Neural progenitor cell (in vitro differentiated cells): Measurements from ENCODE around the gene MAP2K2. TPM values are rescaled to one million over a fixed set of nuclear protein-coding genes. Genes with fewer than 3 reads are reported as not detected.
"Not testable (repeated sequence)": the region's sequence is repeated elsewhere in the genome, so short reads cannot be mapped to it uniquely, and the experiment has no call there.

Source experiments
- DNase-seq: peaks from one replicate; pipeline ENCODE4 v3.0.0-alpha.2; 2016; ENCODE audit warnings: low spot score
- H2AFZ ChIP-seq: fragments of 200-600 bp; sonication (generic); replicated peaks from 2 replicates; pipeline ENCODE4 v1.6.1; 2016; ENCODE audit warnings: antibody characterized with exemption
- H3F3A ChIP-seq: fragments of 200-600 bp; sonication (generic); 2 replicates; pipeline ENCODE4 v1.6.1; 2016; ENCODE audit warnings: antibody characterized with exemption, low read depth
- H3K27ac ChIP-seq: fragments of 200-600 bp; sonication (generic); 2 replicates; pipeline ENCODE4 v1.5.1; 2016; ENCODE audit warnings: mild to moderate bottlenecking
- H3K27me3 ChIP-seq: fragments of 200-600 bp; sonication (generic); 2 replicates; pipeline ENCODE4 v1.6.1; 2016; ENCODE audit warnings: mild to moderate bottlenecking, moderate library complexity
- H3K36me3 ChIP-seq: fragments of 200-600 bp; sonication (generic); 2 replicates; pipeline ENCODE4 v1.5.1; 2016
- H3K4me1 ChIP-seq: fragments of 200-600 bp; sonication (generic); 2 replicates; pipeline ENCODE4 v1.6.1; 2016; ENCODE audit warnings: mixed run types
- H3K4me2 ChIP-seq: fragments of 200-600 bp; sonication (generic); 2 replicates; pipeline ENCODE4 v1.6.1; 2016
- H3K4me3 ChIP-seq: fragments of 200-600 bp; sonication (generic); 2 replicates; pipeline ENCODE4 v1.5.1; 2016
- H3K79me2 ChIP-seq: fragments of 200-600 bp; sonication (generic); 2 replicates; pipeline ENCODE4 v1.6.1; 2016; ENCODE audit warnings: low read depth
- H3K9ac ChIP-seq: fragments of 200-600 bp; sonication (generic); 2 replicates; pipeline ENCODE4 v1.6.1; 2016
- H3K9me3 ChIP-seq: fragments of 200-600 bp; sonication (generic); 2 replicates; pipeline ENCODE4 v1.5.1; 2016; ENCODE audit warnings: low read depth
- H4K20me1 ChIP-seq: fragments of 200-600 bp; sonication (generic); 2 replicates; pipeline ENCODE4 v1.6.1; 2016; ENCODE audit warnings: low read depth
- H3K27ac Mint-ChIP-seq: 3 replicates; pipeline ENCODE4 v1.8.0; 2021; ENCODE audit warnings: mixed read lengths
- H3K27me3 Mint-ChIP-seq: 2 replicates; pipeline ENCODE4 v1.8.0; 2022; ENCODE audit warnings: low read depth, mild to moderate bottlenecking, inconsistent platforms, moderate library complexity, mixed read lengths; ENCODE audit not compliant: insufficient read depth
- H3K36me3 Mint-ChIP-seq: 3 replicates; pipeline ENCODE4 v1.8.0; 2021; ENCODE audit warnings: mixed read lengths
- H3K4me1 Mint-ChIP-seq: 3 replicates; pipeline ENCODE4 v1.8.0; 2021; ENCODE audit warnings: mixed read lengths
- H3K4me3 Mint-ChIP-seq: 3 replicates; pipeline ENCODE4 v1.8.0; 2021; ENCODE audit warnings: mild to moderate bottlenecking, moderate library complexity, mixed read lengths
- H3K9me3 Mint-ChIP-seq: 3 replicates; pipeline ENCODE4 v1.8.0; 2020; ENCODE audit warnings: mixed read lengths
- CTCF ChIP-seq: fragments of 200-600 bp; sonication (generic); IDR thresholded peaks from 2 replicates; pipeline ENCODE4 v1.5.1; 2017; ENCODE audit warnings: antibody characterized with exemption, mild to moderate bottlenecking
- EZH2 ChIP-seq: fragments of 200-600 bp; sonication (generic); IDR thresholded peaks from 2 replicates; pipeline ENCODE4 v1.6.1; 2017; ENCODE audit warnings: antibody characterized with exemption, mild to moderate bottlenecking, moderate library complexity
- EZH2phosphoT487 ChIP-seq: fragments of 200-600 bp; sonication (generic); IDR thresholded peaks from 2 replicates; pipeline ENCODE4 v1.6.1; 2017; ENCODE audit warnings: antibody characterized with exemption
- total RNA-seq: library from RNA; depleted of rRNA; stranded (reverse); fragments of >200 nt; gene quantifications from 2 replicates; pipeline ENCODE4 v1.2.3, GENCODE V29; 2015; ENCODE audit warnings: low replicate concordance

MAP2K2 gene
- total RNA-seq, 1 donor from 2014 or later: 69.7 TPM

DNA sequence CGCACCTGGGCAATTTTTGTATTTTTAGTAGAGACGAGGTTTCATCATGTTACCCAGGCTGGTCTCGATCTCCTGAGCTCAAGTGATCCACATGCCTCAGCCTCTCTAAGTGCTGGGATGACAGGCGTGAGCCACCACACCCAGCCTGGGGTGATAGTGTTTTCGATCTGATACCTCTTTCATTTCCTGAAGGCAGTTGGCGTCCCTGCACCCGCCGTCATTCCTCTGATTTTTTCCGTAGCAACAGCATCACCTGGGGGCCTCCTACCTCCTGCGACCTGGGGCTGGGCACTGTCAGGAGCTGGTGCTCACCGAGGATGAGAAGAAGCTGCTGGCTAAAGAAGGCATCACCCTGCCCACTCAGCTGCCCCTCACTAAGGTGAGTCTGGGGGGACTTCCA, 40.3 kb upstream of the MAP2K2 start:
- H3K36me3 Mint-ChIP-seq: no peaks in the 10 kb centered on the region
- Histone ChIP-seq H3K4me3 (no peak overlapping the region), H3K79me2 (no peaks in the 10 kb centered on the region), H3K9me3 (no peaks in the 10 kb centered on the region), H2AFZ (no peak overlapping the region), H3K9ac (no peak overlapping the region), H3K4me1 (no peaks in the 10 kb centered on the region), H3K27me3 (peaks cover 45% of the 10 kb centered on the region), H3K36me3 (no peaks in the 10 kb centered on the region), H3F3A (no peaks in the 10 kb centered on the region), H3K27ac (no peak overlapping the region), H3K4me2 (no peak overlapping the region), H4K20me1 (no peaks in the 10 kb centered on the region)
- H3K27me3 Mint-ChIP-seq: peaks cover 14% of the 10 kb centered on the region
- H3K4me1 Mint-ChIP-seq: no peaks in the 10 kb centered on the region
- TF ChIP-seq EZH2phosphoT487: no peak
- no peak for TF ChIP-seq CTCF
- no peak for TF ChIP-seq EZH2
- no peak overlapping the region for H3K27ac Mint-ChIP-seq
- DNase-seq: no peak
- no peaks in the 10 kb centered on the region for H3K9me3 Mint-ChIP-seq
- H3K4me3 Mint-ChIP-seq: no peak overlapping the region

GRCh38 chr19:4161415-4162077, 37.6 kb upstream of the MAP2K2 start:
- peaks cover 13% of the 10 kb centered on the region for H3K27me3 Mint-ChIP-seq
- Histone ChIP-seq H3K79me2 (no peaks in the 10 kb centered on the region), H3K9me3 (no peaks in the 10 kb centered on the region)

DNA sequence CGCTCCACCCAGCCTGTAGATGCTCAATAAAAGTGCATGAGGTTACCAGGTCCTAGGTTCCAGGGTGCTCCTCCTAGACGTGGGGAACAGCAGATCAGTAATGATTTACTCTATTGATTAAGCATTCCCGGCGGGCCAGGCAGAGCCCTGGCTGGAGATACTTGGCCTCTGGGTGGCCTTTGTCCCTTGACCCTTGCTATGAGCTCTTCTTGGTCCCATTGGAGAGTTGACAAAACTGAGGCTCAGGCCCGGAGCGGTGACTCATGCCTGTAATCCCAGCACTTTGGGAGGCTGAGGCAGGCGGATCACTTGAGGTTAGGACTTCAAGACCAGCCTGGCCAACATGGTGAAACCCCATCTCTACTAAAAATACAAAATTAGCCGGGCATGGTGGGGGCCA, 34.0 kb upstream of the MAP2K2 start:
- H2AFZ ChIP-seq, H3K36me3 Mint-ChIP-seq, H3K27me3 ChIP-seq, H3K9ac ChIP-seq, H3K79me2 ChIP-seq, H3K4me1 Mint-ChIP-seq, H3K4me2 ChIP-seq, H3K27ac ChIP-seq, H3K36me3 ChIP-seq, H3K4me3 Mint-ChIP-seq, H3K4me3 ChIP-seq, H3K9me3 ChIP-seq, H4K20me1 ChIP-seq, H3K9me3 Mint-ChIP-seq, DNase-seq, H3K4me1 ChIP-seq, H3K27ac Mint-ChIP-seq, H3F3A ChIP-seq: not testable (repeated sequence)
- H3K27me3 Mint-ChIP-seq: peaks cover 13% of the 10 kb centered on the region

More at GRCh38 chr19:4161415-4162077, 37.6 kb upstream of the MAP2K2 start:
- Histone ChIP-seq H3K4me1 (no peaks in the 10 kb centered on the region), H3K9ac (no peak overlapping the region), H4K20me1 (no peaks in the 10 kb centered on the region), H3K27ac (no peak overlapping the region), H3K27me3 (peaks cover 28% of the 10 kb centered on the region), H3K4me3 (no peak overlapping the region), H2AFZ (no peak overlapping the region), H3K36me3 (no peaks in the 10 kb centered on the region), H3F3A (no peaks in the 10 kb centered on the region), H3K4me2 (no peak overlapping the region)
- Mint-ChIP-seq H3K27ac (no peak overlapping the region), H3K4me1 (no peaks in the 10 kb centered on the region), H3K36me3 (no peaks in the 10 kb centered on the region), H3K9me3 (no peaks in the 10 kb centered on the region), H3K4me3 (no peak overlapping the region)
- no peak for DNase-seq
- TF ChIP-seq CTCF (no peak), EZH2 (no peak), EZH2phosphoT487 (no peak)

DNA sequence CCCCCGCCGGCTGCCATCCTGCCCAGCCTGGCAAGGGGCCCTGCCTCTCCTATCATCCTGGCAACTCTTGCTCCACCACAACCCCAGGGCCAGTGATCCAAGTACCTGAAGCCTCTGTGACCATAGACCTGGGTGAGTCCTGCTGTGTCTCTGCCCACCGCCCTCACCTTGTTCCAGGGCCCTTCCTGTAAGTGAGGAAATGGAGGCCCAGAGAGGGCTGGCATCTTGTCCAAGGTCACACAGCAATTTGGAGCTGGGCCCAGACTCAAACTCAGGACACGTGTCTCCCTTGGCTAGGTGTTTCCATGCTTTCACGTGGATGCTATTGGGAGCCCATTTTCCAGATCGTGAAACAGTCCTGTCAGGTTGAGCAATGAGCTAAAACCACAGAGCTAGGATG, 33.2 kb upstream of the MAP2K2 start:
- no peaks in the 10 kb centered on the region for H3F3A ChIP-seq
- H3K27me3 ChIP-seq: no peaks in the 10 kb centered on the region
- H3K4me1 ChIP-seq: no peaks in the 10 kb centered on the region
- no peaks in the 10 kb centered on the region for H3K9me3 Mint-ChIP-seq
- no peaks in the 10 kb centered on the region for H3K36me3 ChIP-seq
- no peaks in the 10 kb centered on the region for H3K79me2 ChIP-seq
- no peak overlapping the region for H3K9ac ChIP-seq
- no peak overlapping the region for H3K4me3 Mint-ChIP-seq
- H3K4me2 ChIP-seq: no peak overlapping the region
- TF ChIP-seq EZH2: no peak
- no peak for TF ChIP-seq EZH2phosphoT487
- TF ChIP-seq CTCF: no peak
- H2AFZ ChIP-seq: no peak overlapping the region
- DNase-seq: no peak
- no peak overlapping the region for H3K27ac Mint-ChIP-seq
- no peak overlapping the region for H3K27ac ChIP-seq
- H3K27me3 Mint-ChIP-seq: peaks cover 15% of the 10 kb centered on the region
- no peak overlapping the region for H3K4me3 ChIP-seq
- no peaks in the 10 kb centered on the region for H3K4me1 Mint-ChIP-seq
- H3K9me3 ChIP-seq: no peaks in the 10 kb centered on the region
- no peaks in the 10 kb centered on the region for H4K20me1 ChIP-seq
- no peaks in the 10 kb centered on the region for H3K36me3 Mint-ChIP-seq
